Pancreas (tissue), 10 donors: ENCODE data around the gene IL17REL. TPM values are rescaled to one million over a fixed set of nuclear protein-coding genes. Genes with fewer than 3 reads are reported as not detected.

Experiments used
- ATAC-seq, 4 donors: fragments of 200-7000 bp; cut with Tn5 transposase; one replicate each; pipeline versions ENCODE4 v1.8.0 to v1.9.1; 2020; ENCODE audit warnings: mild to moderate bottlenecking in 4 of 4, moderate library complexity in 4 of 4
- DNase-seq, 6 donors: peaks; one replicate each; pipeline ENCODE4 v3.0.0-alpha.2; 2020
- FAIRE-seq: peaks from 2 replicates; lab custom pipeline; 2012; peaks lifted over from hg19 to GRCh38; lab: Jason Lieb, UNC
- H3K27ac ChIP-seq, 4 donors: fragments of 200-600 bp; sonication (generic); 1 replicate in 3 of 4; 2 replicates in 1 of 4; pipeline versions ENCODE4 v1.5.0 to v1.8.0; 2020
- H3K27me3 ChIP-seq, 4 donors: fragments of 200-600 bp; one replicate each; pipeline ENCODE4 v1.8.0; 2021
- H3K36me3 ChIP-seq, 3 donors: fragments of 200-600 bp; sonication (generic) in 1 of 3; one replicate each; pipeline versions ENCODE4 v1.5.0 to v1.8.0; 2020 to 2021
- H3K4me1 ChIP-seq, 3 donors: fragments of 200-600 bp; one replicate each; pipeline ENCODE4 v1.8.0; 2021
- H3K4me3 ChIP-seq, 4 donors: fragments of 200-600 bp; sonication (generic) in 2 of 4; one replicate each; pipeline versions ENCODE4 v1.5.0 to v1.8.0; 2020 to 2021
- H3K9me3 ChIP-seq, 4 donors: fragments of 200-600 bp; one replicate each; pipeline ENCODE4 v1.8.0; 2021
- WGBS, 2 donors: extraction: QIAGEN DNeasy Blood & Tissue Kit; methylation state at CpG; one replicate each; pipeline ENCODE4 v1.1.7; 2013; 5-methylcytosine and 5-hydroxymethylcytosine counted together
- intact Hi-C, 3 donors: fragments of 100-400 bp; cut with DNase I; formaldehyde crosslinking; loops; one replicate each; pipeline versions ENCODE4 v1.11.1 to v1.14.2; 2022
- polyA plus RNA-seq, 2 donors: library from polyadenylated mRNA; stranded (reverse); fragments of 200-250 nt; gene quantifications; one replicate each; pipeline ENCODE4 v1.2.3, GENCODE V29; 2013
- total RNA-seq, 6 donors: library from RNA; stranded (reverse); fragmentation: NEBNext Ultra II Directional in 4 of 6; extraction: Animal tissue kit (Norgen Biotek cat#: 25700) in 4 of 6; gene quantifications; one replicate each; pipeline versions ENCODE4 v1.2.1 to v1.2.4, GENCODE V29; 2021 to 2023
- TF ChIP-seq, protein P1 (sequence below), 4 donors: fragments of 200-600 bp; sonication (generic) in 3 of 4; IDR thresholded peaks; one replicate each; pipeline versions ENCODE4 v1.5.0 to v1.8.0; 2021; ENCODE audit warnings: antibody characterized with exemption in 4 of 4
- donor health status: healthy with polysubstance abuse.
- donor health status: DM: no; HTN: no; CAD: no; lungs with moderate emphysema.
- donor health status: DM: no; HTN: no; CAD: no.
- donor health status: control.
- donor health status: control.
- donor health status: Bipolar disorder and iron deficiency.
- donor health status: DM: yes; HTN: yes; CAD: no.
- donor health status: DM: no; HTN: no; CAD: no.
- donor health status: DM: no; HTN: no; CAD: no.
- donor health status: DM: yes; HTN: yes; CAD: no.

IL17REL gene
- total and polyA plus RNA-seq, 8 donors, result not detected

DNA sequence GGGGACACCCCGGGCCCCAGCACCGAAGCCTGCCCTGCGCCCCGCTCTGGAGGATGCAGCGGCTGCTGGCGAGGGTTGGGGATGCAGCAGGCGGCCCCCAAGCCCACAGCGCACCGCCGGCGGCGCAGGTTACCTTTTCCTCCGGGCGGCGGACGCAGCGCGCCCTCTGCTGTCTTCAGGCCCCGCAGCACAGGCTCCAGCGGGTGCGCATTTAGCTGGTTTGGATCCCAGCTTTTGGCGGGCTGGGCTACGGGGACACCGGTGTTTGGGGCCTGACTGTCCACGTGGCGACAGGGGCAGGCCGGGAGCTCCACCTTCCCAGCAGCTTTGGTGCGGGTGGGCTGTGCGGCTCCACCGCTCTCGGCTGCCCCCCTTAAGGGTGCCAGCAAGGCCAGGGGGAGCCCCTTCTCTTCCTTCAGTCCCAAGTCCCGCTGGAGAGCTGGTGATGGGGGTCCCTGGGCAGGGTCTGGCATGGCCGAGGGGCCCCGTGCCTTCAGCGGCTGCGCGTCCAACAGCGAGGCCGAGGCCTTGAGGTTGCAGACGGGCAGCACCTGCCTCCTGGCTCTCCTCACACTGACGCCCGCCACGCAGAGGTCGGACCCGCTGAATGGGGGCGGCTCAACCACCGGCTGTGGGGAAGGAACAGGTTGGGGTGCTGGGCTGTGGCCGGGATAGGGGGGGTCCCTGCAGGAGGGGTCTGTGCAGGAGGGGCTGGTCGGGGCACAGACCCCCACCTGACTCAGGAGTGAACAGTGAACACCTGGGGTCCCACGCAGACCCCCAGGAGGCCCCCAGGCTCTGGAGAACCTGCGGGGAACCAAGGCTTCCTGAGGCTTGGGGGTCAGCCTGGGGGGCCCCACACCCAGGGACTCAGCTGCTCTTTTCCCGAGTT, 18.0 kb upstream of the IL17REL start:
- H3K27ac ChIP-seq, result no peak overlapping the region
- TF ChIP-seq, protein P1, sequence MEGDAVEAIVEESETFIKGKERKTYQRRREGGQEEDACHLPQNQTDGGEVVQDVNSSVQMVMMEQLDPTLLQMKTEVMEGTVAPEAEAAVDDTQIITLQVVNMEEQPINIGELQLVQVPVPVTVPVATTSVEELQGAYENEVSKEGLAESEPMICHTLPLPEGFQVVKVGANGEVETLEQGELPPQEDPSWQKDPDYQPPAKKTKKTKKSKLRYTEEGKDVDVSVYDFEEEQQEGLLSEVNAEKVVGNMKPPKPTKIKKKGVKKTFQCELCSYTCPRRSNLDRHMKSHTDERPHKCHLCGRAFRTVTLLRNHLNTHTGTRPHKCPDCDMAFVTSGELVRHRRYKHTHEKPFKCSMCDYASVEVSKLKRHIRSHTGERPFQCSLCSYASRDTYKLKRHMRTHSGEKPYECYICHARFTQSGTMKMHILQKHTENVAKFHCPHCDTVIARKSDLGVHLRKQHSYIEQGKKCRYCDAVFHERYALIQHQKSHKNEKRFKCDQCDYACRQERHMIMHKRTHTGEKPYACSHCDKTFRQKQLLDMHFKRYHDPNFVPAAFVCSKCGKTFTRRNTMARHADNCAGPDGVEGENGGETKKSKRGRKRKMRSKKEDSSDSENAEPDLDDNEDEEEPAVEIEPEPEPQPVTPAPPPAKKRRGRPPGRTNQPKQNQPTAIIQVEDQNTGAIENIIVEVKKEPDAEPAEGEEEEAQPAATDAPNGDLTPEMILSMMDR (IDR thresholded peaks at IDR 0.05), result peak; percentile 35 to 91 (median 75)
- no peaks in the 10 kb centered on the region for H3K36me3 ChIP-seq
- ATAC-seq (peak; percentile 89 to 98 (median 97)), FAIRE-seq (no peak), DNase-seq (peak; percentile 43 to 93 (median 80))
- WGBS, 2 donors, result 14 to 15% methylated on average over 43 to 52 of the region's 52 CpGs
- no peaks in the 10 kb centered on the region for H3K27me3 ChIP-seq
- H3K9me3 ChIP-seq, result no peaks in the 10 kb centered on the region
- intact Hi-C loops, result loop anchor here (2.0 to 10.0 kb wide), 3 partner anchors 102 to 266 kb away; no protein-coding TSS in a partner anchor
- no peak overlapping the region for H3K4me3 ChIP-seq
- no peaks in the 10 kb centered on the region for H3K4me1 ChIP-seq

DNA sequence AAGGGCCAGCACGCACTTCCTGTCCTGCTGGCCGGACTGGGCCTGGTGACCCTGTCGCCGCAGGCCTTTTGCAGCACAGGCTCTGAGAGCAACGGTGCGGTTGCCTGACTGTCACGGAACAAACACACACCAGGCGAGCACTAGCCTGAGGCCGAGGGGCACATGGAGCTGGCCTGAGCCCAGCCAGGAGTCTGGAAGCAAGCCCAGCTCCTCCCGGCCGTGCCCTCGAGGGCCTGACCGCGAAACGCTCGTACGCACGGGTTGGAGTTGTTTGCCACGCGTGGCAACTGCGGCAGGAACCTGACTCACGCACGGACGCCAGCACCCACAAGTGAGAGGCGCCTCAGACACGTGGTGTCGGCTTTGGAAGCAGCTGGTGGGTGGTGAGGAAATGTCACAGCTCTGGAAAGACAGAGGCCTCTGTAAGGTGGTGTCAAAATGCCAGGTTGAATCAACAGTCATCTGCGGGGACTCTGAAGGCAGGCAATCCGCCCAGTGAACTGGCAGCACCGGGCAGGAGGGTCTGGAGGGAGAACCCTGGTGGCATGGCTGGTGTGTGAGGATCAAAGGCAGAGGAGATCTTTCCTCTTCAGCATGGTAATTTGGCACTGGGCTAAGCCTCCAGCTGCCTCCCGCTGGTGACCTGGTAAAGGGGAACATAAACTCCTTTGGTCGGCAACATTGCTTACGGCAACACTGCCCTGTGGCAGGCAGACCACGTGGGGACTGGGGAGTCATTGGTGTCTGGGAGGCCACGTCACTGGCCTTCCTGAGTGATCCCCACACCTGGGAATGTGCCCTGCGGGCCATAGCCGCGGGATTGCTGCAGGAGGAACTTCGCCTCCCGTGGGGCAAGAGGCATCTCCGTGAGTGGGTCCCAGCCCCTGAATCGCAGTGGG, 15.3 kb upstream of the IL17REL start:
- no peak for ATAC-seq
- Histone ChIP-seq H3K27me3 (peaks cover 0 to 2% (median 0%) of the 10 kb centered on the region in 4 donors), H3K27ac (no peak overlapping the region), H3K4me3 (no peak overlapping the region), H3K9me3 (no peaks in the 10 kb centered on the region), H3K4me1 (no peaks in the 10 kb centered on the region), H3K36me3 (no peaks in the 10 kb centered on the region)
- WGBS, 2 donors, result 60 to 67% methylated on average over 42 of the region's 42 CpGs
- TF ChIP-seq, protein P1 (IDR thresholded peaks at IDR 0.05), result no peak
- FAIRE-seq, result no peak
- peak in 1 of 6 donors; percentile 64 for DNase-seq
- intact Hi-C loops, result no loop called here

DNA sequence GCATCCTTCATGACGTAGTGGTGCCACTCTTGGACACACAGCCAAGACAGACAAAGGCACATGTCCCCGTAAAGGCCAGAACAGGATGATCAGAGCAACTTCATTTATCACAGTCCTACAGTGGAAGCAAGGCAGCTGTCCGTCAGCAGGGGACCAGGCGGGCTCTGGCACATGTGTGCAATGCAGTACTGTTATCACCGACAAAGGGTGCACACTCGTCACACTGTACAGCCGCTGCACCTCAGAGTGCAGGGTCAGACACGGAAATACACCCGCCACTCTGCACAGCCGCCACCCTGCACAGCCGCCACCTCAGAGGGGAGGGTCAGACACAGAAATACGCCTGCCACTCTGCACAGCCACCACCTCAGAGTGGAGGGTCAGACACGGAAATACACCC, 13.4 kb upstream of the IL17REL start:
- ATAC-seq (no peak), FAIRE-seq (no peak), DNase-seq (no peak)
- 50 to 70% methylated on average over 12 to 13 of the region's 13 CpGs for WGBS, 2 donors
- H3K9me3 ChIP-seq, result no peaks in the 10 kb centered on the region
- H3K27ac ChIP-seq, result no peak overlapping the region
- TF ChIP-seq, protein P1 (IDR thresholded peaks at IDR 0.05), result no peak
- peaks cover 0 to 2% (median 0%) of the 10 kb centered on the region in 4 donors for H3K27me3 ChIP-seq
- no peak overlapping the region for H3K4me3 ChIP-seq
- H3K4me1 ChIP-seq, result no peaks in the 10 kb centered on the region
- intact Hi-C loops, result no loop called here
- H3K36me3 ChIP-seq, result no peaks in the 10 kb centered on the region

DNA sequence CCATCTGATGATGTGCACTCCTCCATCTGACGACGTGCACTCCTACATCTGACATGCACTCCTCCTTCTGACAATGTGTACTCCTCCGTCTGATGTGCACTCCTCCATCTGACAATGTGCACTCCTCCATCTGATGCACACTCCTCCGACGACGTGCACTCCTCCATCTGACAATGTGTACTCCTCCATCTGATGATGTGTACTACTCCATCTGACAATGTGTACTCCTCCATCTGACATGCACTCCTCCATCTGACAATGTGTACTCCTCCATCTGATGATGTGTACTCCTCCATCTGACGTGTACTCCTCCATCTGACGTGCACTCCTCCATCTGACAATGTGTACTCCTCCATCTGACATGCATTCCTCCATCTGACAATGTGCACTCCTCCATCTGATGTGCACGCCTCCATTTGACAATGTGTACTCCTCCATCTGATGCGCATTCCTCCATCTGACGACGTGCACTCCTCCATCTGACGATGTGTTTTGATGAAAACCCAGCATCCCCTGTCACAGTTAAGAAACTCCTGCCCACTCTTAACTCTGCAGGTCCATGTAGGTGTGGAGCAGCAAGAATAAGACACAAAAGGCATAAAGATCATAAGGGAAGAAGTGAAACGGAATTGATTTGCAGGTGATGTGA, 9.7 kb upstream of the IL17REL start:
- no peaks in the 10 kb centered on the region for H3K4me1 ChIP-seq
- peaks cover 0 to 2% (median 0%) of the 10 kb centered on the region in 4 donors for H3K27me3 ChIP-seq
- FAIRE-seq, result no peak
- TF ChIP-seq, protein P1 (IDR thresholded peaks at IDR 0.05), result no peak
- WGBS, 2 donors, result 79 to 84% methylated on average over 14 of the region's 14 CpGs
- H3K36me3 ChIP-seq, result no peaks in the 10 kb centered on the region
- H3K4me3 ChIP-seq, result no peak overlapping the region
- DNase-seq, result no peak
- ATAC-seq, result no peak
- intact Hi-C loops, result no loop called here
- no peaks in the 10 kb centered on the region for H3K9me3 ChIP-seq
- H3K27ac ChIP-seq, result no peak overlapping the region
